ENCODE data around the gene SLC43A3. TPM values are rescaled to one million over a fixed set of nuclear protein-coding genes. Genes with fewer than 3 reads are reported as not detected.

Gene SLC43A3
- total RNA-seq, 1 donor from 2014 or later = 10.8 TPM

GRCh38 chr11:57370251-57370650 is 56.7 kb downstream of the SLC43A3 start:
- Mint-ChIP-seq H3K9me3 (ENCODE audit: unreplicated experiment) (peaks cover 22% of the 10 kb centered on the region), H3K36me3 (ENCODE audit: unreplicated experiment) (peaks cover 16% of the 10 kb centered on the region)

GRCh38 chr11:57368845-57369232 is 58.1 kb downstream of the SLC43A3 start:
- Mint-ChIP-seq H3K9me3 (ENCODE audit: unreplicated experiment) (peaks cover 20% of the 10 kb centered on the region), H3K27me3 (ENCODE audit: unreplicated experiment) (peaks cover 19% of the 10 kb centered on the region), H3K27ac (ENCODE audit: unreplicated experiment) (no peak overlapping the region), H3K36me3 (ENCODE audit: unreplicated experiment) (peaks cover 24% of the 10 kb centered on the region), H3K4me1 (ENCODE audit: low read depth, unreplicated experiment) (peaks cover 6% of the 10 kb centered on the region), H3K4me3 (ENCODE audit: unreplicated experiment) (no peak overlapping the region)
- no peak for DNase-seq
- no peak for TF ChIP-seq CTCF (IDR thresholded peaks at IDR 0.05; ENCODE audit: partially characterized antibody, unreplicated experiment)

More at GRCh38 chr11:57370251-57370650, 56.7 kb downstream of the SLC43A3 start:
- no peak for TF ChIP-seq CTCF (IDR thresholded peaks at IDR 0.05; ENCODE audit: partially characterized antibody, unreplicated experiment)
- Mint-ChIP-seq H3K27me3 (ENCODE audit: unreplicated experiment) (peaks cover 19% of the 10 kb centered on the region), H3K4me3 (ENCODE audit: unreplicated experiment) (no peak overlapping the region), H3K4me1 (ENCODE audit: low read depth, unreplicated experiment) (peaks cover 4% of the 10 kb centered on the region), H3K27ac (ENCODE audit: unreplicated experiment) (no peak overlapping the region)
- no peak for DNase-seq

GRCh38 chr11:57368106-57368844 is 58.6 kb downstream of the SLC43A3 start:
- no peak for DNase-seq
- no peak overlapping the region for H3K4me3 Mint-ChIP-seq (ENCODE audit: unreplicated experiment)
- H3K27ac Mint-ChIP-seq (ENCODE audit: unreplicated experiment) = no peak overlapping the region
- peaks cover 15% of the 10 kb centered on the region for H3K9me3 Mint-ChIP-seq (ENCODE audit: unreplicated experiment)
- TF ChIP-seq CTCF (IDR thresholded peaks at IDR 0.05; ENCODE audit: partially characterized antibody, unreplicated experiment) = no peak
- peaks cover 24% of the 10 kb centered on the region for H3K36me3 Mint-ChIP-seq (ENCODE audit: unreplicated experiment)
- peaks cover 6% of the 10 kb centered on the region for H3K4me1 Mint-ChIP-seq (ENCODE audit: low read depth, unreplicated experiment)
- peaks cover 15% of the 10 kb centered on the region for H3K27me3 Mint-ChIP-seq (ENCODE audit: unreplicated experiment)

GRCh38 chr11:57364851-57365660 is 61.9 kb downstream of the SLC43A3 start:
- no peak for DNase-seq
- Mint-ChIP-seq H3K4me1 (ENCODE audit: low read depth, unreplicated experiment) (peaks cover 2% of the 10 kb centered on the region), H3K9me3 (ENCODE audit: unreplicated experiment) (peaks cover 17% of the 10 kb centered on the region), H3K4me3 (ENCODE audit: unreplicated experiment) (no peak overlapping the region), H3K36me3 (ENCODE audit: unreplicated experiment) (peaks cover 32% of the 10 kb centered on the region), H3K27me3 (ENCODE audit: unreplicated experiment) (peaks cover 16% of the 10 kb centered on the region), H3K27ac (ENCODE audit: unreplicated experiment) (peak overlapping the region; percentile 6)
- no peak for TF ChIP-seq CTCF (IDR thresholded peaks at IDR 0.05; ENCODE audit: partially characterized antibody, unreplicated experiment)
